ENCODE results near the gene HBP1. TPM values are rescaled to one million over a fixed set of nuclear protein-coding genes. Genes with fewer than 3 reads are reported as not detected.

HBP1 gene
- total and polyA plus RNA-seq, 2 of the 8 experiments (the other 6 are each of a cell fraction or from before 2014, with no cell fraction given): 28.9 to 29.2 TPM

GRCh38 chr7:107145067-107145838 is 23.6 kb upstream of the HBP1 start:
- H4K20me1 ChIP-seq (replicated peaks in 1 of 2; ENCODE audit: control insufficient read depth in 1 of 2, insufficient read depth in 2 of 2, low read length in 2 of 2): no peaks in the 10 kb centered on the region
- no peak overlapping the region for H3K4me2 ChIP-seq (ENCODE audit: insufficient read depth in 1 of 2, low read depth in 2 of 2, low read length in 2 of 2)
- H3K23ac ChIP-seq (ENCODE audit: insufficient read length): no peak overlapping the region
- no peak overlapping the region for H2AK5ac ChIP-seq (ENCODE audit: low read depth, low read length)
- no peaks in the 10 kb centered on the region for H3K27me3 ChIP-seq (replicated peaks in 1 of 4; ENCODE audit: control insufficient read depth in 3 of 4, extremely low read depth in 1 of 4, insufficient read depth in 3 of 4, low read length in 3 of 4)
- H4K5ac ChIP-seq (ENCODE audit: insufficient read length, low read depth, low read length): no peak overlapping the region
- H2BK12ac ChIP-seq (ENCODE audit: low read depth, low read length): no peak overlapping the region
- no peak for DNase-seq (ENCODE audit: low read depth in 1 of 2, low spot score in 2 of 2)
- no peak overlapping the region for H4K8ac ChIP-seq (ENCODE audit: extremely low read depth, insufficient read depth, low read length)
- H3K23me2 ChIP-seq (ENCODE audit: low read depth, low read length): no peaks in the 10 kb centered on the region
- no peak overlapping the region for H3K56ac ChIP-seq (replicated peaks; ENCODE audit: insufficient read length, low read depth, low read length)
- H2BK120ac ChIP-seq (replicated peaks; ENCODE audit: low read depth, low read length): no peak overlapping the region
- no peaks in the 10 kb centered on the region for H3K79me1 ChIP-seq (ENCODE audit: low read depth, low read length)
- no peaks in the 10 kb centered on the region for H3K79me2 ChIP-seq (ENCODE audit: control insufficient read depth in 1 of 2, insufficient read depth in 2 of 2, low read length in 2 of 2)
- peaks cover 0 to 7% (median under 1%) of the 10 kb centered on the region in 4 experiments; a peak in 3 of 7 replicates for H3K4me1 ChIP-seq (replicated peaks in 1 of 4; ENCODE audit: control insufficient read depth in 3 of 4, insufficient read depth in 4 of 4, low read length in 3 of 4)
- no peak overlapping the region for H2AFZ ChIP-seq (ENCODE audit: low read length)
- H3K18ac ChIP-seq (ENCODE audit: extremely low read depth, low read length): no peak overlapping the region
- no peak overlapping the region for H3K4me3 ChIP-seq (ENCODE audit: extremely low read depth in 1 of 4, insufficient read depth in 2 of 4, low read depth in 3 of 4, low read length in 4 of 4)
- H3K27ac ChIP-seq (ENCODE audit: low read depth, low read length): no peak overlapping the region
- TF ChIP-seq SP1 (IDR thresholded peaks at IDR 0.05; ENCODE audit: low read depth, low read length) (no peak), EZH2 (IDR thresholded peaks at IDR 0.05; ENCODE audit: low read depth, low read length, severe bottlenecking) (no peak), EGR1 (IDR thresholded peaks at IDR 0.05; ENCODE audit: borderline replicate concordance, low read depth, low read length) (no peak), NRF1 (IDR thresholded peaks at IDR 0.05; ENCODE audit: low read depth, low read length) (no peak), CBX5 (IDR thresholded peaks at IDR 0.05; ENCODE audit: low read depth, low read length) (no peak), GTF2F1 (IDR thresholded peaks at IDR 0.05; ENCODE audit: borderline replicate concordance, low read depth, low read length) (no peak), BRCA1 (IDR thresholded peaks at IDR 0.05; ENCODE audit: low read depth, low read length) (no peak), SRF (IDR thresholded peaks at IDR 0.05; ENCODE audit: low read depth, low read length) (no peak), POLR2AphosphoS5 (IDR thresholded peaks at IDR 0.05; ENCODE audit: low read depth, low read length) (no peak), RXRA (IDR thresholded peaks at IDR 0.05; ENCODE audit: insufficient read depth, low read depth, low read length) (no peak)
- no peak overlapping the region for H3K9ac ChIP-seq (replicated peaks in 1 of 4; ENCODE audit: extremely low read depth in 1 of 4, low read depth in 3 of 4, low read length in 3 of 4)
- H3K9me3 ChIP-seq (ENCODE audit: insufficient read depth in 2 of 2, low read depth in 1 of 2, low read length in 1 of 2): no peaks in the 10 kb centered on the region
- ChIA-PET CTCF (ENCODE audit: partially characterized antibody) (interaction anchor here (1.4 to 11.7 kb wide), 3 partner anchors 13 to 198 kb away, joined by 3 to 162 read pairs (median 67); no protein-coding TSS in a partner anchor), POLR2A (ENCODE audit: partially characterized antibody) (no interaction called here)
- H2BK5ac ChIP-seq (ENCODE audit: low read depth, low read length): no peak overlapping the region
- no peak for FAIRE-seq
- no peak overlapping the region for H4K91ac ChIP-seq (replicated peaks; ENCODE audit: insufficient read length, low read length)
- H3K36me3 ChIP-seq (ENCODE audit: control insufficient read depth in 2 of 4, insufficient read depth in 4 of 4, low read length in 3 of 4): no peaks in the 10 kb centered on the region
- H3K4ac ChIP-seq (replicated peaks; ENCODE audit: insufficient read length, low read depth, low read length): no peak overlapping the region
- H3K14ac ChIP-seq (ENCODE audit: insufficient read length): no peak overlapping the region
- H2BK20ac ChIP-seq (ENCODE audit: low read length): no peak overlapping the region
- 84% methylated on average over 4 of the region's 4 CpGs; no CpG with 5 or more reads in 1 of the 2 experiments for WGBS, 2 experiments (ENCODE audit: extremely low coverage in 1 of 2, insufficient coverage in 1 of 2, insufficient read length in 1 of 2, insufficient replicate concordance in 2 of 2, low coverage in 1 of 2, low lambda C conversion rate in 2 of 2, missing lambda C conversion rate in 1 of 2)
- H2BK15ac ChIP-seq (ENCODE audit: low read length): no peak overlapping the region

Data from H1 (cell line).